CMK (cell line): ENCODE results near the gene AHCYL1.

Source experiments
- DNase-seq: peaks from one replicate; pipeline ENCODE4 v3.0.0-alpha.2; 2010; ENCODE audit warnings: low read depth

Gene AHCYL1

GRCh38 chr1:109977225-109977624, 7.3 kb upstream of the AHCYL1 start:
- DNase-seq, result no peak

- no peak for DNase-seq
Measured at GRCh38 chr1:109977657-109978378, 6.7 kb upstream of the AHCYL1 start.

- DNase-seq, result no peak
Measured at GRCh38 chr1:109978761-109979488, 5.6 kb upstream of the AHCYL1 start.

DNA sequence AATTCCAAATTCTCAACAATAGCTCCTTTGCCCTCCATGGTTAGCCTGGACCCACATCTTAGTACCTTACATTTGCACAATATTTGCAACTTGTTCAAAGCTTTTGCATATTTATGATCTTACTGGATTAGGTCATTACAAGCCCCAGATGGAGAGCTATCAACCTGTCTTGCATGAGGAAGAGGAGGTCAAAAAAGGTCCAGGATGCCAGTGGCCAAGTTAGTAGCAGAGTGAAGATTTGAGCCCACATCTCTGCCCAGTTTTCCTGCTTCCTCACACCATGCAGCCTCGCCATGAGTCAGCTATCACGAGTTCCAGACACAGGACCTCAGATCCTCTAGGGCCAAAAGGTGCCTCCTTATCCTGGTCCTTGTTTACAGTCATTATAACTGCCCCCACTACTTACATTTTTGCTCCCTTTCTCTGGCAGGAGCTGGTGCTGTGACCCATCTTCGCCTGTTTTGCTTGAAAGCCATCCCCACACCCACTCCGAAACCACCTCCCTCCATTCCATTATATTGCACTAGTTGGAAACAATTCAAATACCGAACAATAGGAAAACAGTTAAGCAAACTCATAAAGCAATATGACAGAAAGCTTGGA, 5.0 kb upstream of the AHCYL1 start:
- DNase-seq, result peak; percentile 18

DNA sequence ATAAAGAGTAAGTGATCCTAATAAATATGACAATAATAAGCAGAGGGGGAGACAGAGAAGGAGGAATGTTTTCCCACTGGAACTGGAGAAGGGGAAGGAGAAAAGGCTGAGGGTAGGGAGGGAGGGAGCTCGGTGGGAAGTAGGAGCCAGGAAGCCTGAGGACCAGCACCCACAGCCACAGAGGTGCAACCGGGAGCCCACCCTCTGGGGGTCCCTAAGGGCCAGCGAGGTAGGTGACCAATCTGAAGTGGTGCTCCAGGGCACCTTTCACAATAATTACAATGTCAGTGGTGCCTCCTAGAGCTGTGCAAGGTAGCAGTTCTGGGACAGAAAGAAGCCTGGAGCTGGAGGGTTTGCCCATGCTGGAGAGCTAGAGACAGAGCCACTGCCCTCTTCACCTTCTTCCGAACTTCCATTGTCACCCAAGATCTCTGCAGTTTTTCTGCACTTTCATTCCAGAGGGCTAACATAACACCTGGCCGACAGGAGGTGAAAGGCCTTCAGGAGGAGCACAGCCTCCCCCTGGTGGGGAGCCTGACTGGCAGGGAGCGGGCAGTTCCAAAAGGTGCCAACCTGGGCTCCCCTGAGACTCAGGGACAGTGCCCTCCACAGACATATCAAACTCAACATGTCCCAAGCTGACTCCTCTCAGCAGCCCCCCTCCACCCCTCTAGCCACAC, 4.1 kb upstream of the AHCYL1 start:
- no peak for DNase-seq

DNA sequence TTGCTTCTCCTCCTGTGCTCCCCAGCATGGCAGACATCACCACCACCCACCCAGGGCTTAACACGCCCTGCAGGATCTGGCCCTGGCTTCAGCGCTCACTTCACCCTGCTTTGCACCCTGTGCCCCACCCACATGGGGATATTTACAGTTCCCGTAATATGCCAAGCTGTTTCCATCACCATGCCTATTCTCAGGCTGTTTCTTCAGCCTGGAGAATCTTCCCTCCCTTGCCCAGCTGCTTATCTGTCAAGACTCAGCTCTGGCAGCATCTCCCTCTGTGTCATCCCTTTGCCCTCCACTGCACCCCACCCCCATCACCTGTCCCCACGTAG, 3.6 kb upstream of the AHCYL1 start:
- DNase-seq, result no peak

DNA sequence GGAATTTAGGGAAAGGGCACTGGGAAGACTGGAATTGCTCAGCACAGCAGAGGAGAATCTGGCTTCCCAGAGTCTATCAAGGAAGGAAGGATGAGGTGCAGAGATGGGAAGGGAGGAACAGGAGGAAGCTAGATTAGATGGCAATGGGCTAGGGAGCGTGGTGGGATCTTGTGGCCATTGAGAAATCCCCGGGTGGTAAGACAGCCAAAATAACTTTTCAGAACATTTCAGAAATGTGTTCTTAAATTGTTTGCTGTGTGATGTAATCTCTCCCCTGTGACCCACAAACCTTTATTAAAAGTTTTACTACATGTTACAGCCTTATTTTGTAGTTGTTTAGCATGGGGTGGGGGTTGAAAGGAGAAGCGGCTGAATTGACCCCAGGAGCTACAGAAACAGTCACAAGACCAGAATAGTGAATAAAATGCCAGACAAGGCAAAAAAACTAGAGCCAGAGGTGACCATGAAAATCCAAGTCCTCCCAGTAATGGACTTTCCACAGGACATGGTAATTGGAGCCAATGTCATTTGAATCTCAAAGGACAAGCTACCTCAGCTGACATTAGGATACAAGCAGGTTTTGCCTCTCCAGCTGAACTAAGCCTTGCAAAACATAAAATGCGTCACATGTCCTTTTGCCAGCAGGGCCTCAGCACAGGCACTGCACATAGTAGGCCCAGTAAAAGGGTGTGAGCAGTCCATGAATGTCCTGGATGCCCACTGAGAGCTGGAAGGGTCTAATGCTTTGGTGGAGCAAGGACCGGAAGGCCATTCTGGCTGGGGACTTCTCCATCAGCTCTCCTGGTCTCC, 980 bp upstream of the AHCYL1 start:
- no peak for DNase-seq

DNA sequence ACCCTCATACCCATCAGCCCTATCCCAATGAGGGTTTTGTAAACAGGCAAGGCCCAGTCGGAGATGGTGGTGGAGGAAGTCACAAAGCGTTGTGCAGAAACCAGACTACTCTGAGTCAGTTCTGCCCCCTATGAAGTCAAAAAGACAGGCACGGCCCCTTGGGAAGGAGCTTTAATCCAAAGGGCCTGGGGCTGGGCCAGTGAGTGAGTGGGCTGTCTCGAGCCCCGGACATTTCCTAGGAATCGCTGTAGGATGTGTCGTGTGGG, 442 bp upstream of the AHCYL1 start:
- no peak for DNase-seq

GRCh38 chr1:109985247-109986053, 885 bp downstream of the AHCYL1 start:
- DNase-seq, result no peak

DNA sequence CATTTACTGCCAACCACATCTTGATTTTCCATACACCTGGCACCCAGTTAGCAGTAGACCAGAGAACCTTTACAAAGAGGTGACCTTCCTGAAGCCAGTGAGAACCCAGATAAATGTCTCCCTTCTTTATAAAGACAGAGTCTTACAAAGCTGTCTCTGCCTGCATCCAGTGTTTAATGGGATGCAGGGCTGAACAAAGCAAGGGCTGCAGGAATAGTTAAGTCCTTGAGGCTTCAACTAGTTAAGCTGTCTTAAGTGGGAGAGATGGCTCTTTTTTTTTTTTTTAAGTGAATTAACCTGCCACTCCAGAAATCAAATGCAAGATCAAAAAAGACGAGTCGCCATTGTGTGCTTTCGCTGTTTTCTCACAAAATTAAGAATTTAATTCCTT, 1.5 kb downstream of the AHCYL1 start:
- no peak for DNase-seq

- DNase-seq, result no peak
Measured at GRCh38 chr1:109988349-109988914, 3.9 kb downstream of the AHCYL1 start.

GRCh38 chr1:109989506-109990301, 5.1 kb downstream of the AHCYL1 start:
- no peak for DNase-seq

GRCh38 chr1:109990302-109990653, 5.7 kb downstream of the AHCYL1 start:
- no peak for DNase-seq

GRCh38 chr1:109991400-109991925, 6.9 kb downstream of the AHCYL1 start:
- no peak for DNase-seq

GRCh38 chr1:109993885-109994284, 9.3 kb downstream of the AHCYL1 start:
- no peak for DNase-seq

- no peak for DNase-seq
Measured at GRCh38 chr1:109994654-109995053, 10.1 kb downstream of the AHCYL1 start.

- DNase-seq, result no peak
Measured at GRCh38 chr1:109995536-109995935, 11.0 kb downstream of the AHCYL1 start.

- DNase-seq, result no peak
Measured at GRCh38 chr1:109996476-109996875, 11.9 kb downstream of the AHCYL1 start.

DNA sequence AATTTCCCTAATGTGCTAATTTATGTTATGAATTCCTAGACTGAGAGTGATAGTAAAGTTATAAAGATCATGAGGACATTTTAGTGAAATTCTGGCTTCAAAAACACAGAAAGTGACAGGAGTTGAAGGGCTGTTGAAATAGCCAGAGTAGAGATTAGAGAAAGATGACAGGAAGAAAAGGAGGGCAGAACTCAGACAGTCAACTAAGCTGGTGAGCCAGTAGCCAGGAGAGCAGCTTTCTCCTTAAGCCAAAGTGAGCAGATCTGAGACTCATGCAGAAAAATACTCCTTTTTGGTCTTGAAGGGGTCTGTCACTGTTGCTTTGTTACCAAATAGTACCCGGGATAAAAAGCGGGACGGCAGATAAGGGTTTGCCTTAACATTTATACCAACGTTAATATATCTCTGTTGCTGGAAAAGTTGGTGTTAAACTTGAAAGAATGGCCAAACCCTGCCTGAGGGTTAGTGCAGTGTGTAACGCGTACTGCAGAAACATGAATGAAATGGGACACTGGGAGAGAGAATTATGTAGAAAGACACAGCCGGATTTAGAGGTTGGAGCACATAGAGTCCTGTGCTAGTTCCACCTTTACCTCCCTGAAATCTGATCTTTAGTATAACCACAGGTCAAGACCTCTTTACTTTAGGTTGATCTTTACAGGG, 12.8 kb downstream of the AHCYL1 start:
- no peak for DNase-seq

DNA sequence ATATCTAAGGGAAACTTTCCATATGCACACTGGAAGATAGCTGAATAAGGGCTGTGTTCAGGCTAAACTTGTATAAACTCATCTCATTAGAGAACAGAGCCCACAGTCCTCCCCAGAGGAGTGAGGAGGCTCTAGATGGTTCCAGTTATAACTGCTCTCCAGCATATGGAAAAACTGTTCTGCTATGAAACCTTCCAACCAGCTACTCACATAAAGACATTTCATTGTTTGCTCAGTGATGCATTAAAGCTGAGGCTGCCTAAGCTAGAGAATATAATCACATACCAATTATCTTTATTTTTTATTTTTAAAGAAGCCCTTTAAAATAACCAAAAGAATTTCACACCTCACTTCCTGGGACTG, 13.3 kb downstream of the AHCYL1 start:
- no peak for DNase-seq
